Kidney (tissue), 14 donors: ENCODE measurements around the gene PLEKHA6. TPM values are rescaled to one million over a fixed set of nuclear protein-coding genes. Genes with fewer than 3 reads are reported as not detected.

Experiments used
- DNase-seq, 5 donors: peaks; one replicate each; pipeline ENCODE4 v3.0.0-alpha.2; 2013 to 2020
- FAIRE-seq: peaks from 2 replicates; lab custom pipeline; 2012; peaks lifted over from hg19 to GRCh38; lab: Jason Lieb, UNC
- H3K27ac ChIP-seq, 2 donors: one replicate each; pipeline ENCODE4 v1.7.0; 2013; ENCODE audit warnings: low read depth in 2 of 2, low read length in 2 of 2, inconsistent platforms in 1 of 2
- H3K27me3 ChIP-seq: one replicate; pipeline ENCODE4 v1.7.1; 2013; ENCODE audit warnings: low read length, inconsistent platforms; ENCODE audit not compliant: control insufficient read depth, insufficient read depth
- H3K36me3 ChIP-seq, 3 donors: one replicate each; pipeline versions ENCODE4 v1.7.0 to v1.7.1; 2013; ENCODE audit warnings: low read length in 3 of 3, control low read depth in 1 of 3, inconsistent platforms in 1 of 3; ENCODE audit not compliant: insufficient read depth in 3 of 3, control insufficient read depth in 2 of 3
- H3K4me1 ChIP-seq, 3 donors: one replicate each; pipeline versions ENCODE4 v1.7.0 to v1.7.1; 2013; ENCODE audit warnings: low read length in 3 of 3, inconsistent platforms in 1 of 3, low read depth in 1 of 3; ENCODE audit not compliant: control insufficient read depth in 2 of 3, insufficient read depth in 2 of 3
- H3K4me3 ChIP-seq, 3 donors: one replicate each; pipeline versions ENCODE4 v1.7.0 to v1.8.1; 2013; ENCODE audit warnings: low read length in 3 of 3, control low read depth in 1 of 3, inconsistent platforms in 1 of 3
- H3K9ac ChIP-seq, 3 donors: one replicate each; pipeline versions ENCODE4 v1.7.0 to v1.7.1; 2013; ENCODE audit warnings: low read length in 3 of 3, control low read depth in 1 of 3, inconsistent platforms in 1 of 3
- H3K9me3 ChIP-seq, 3 donors: one replicate each; pipeline versions ENCODE4 v1.7.0 to v1.7.1; 2013; ENCODE audit warnings: low read length in 3 of 3, control low read depth in 1 of 3, inconsistent platforms in 1 of 3; ENCODE audit not compliant: control insufficient read depth in 2 of 3, insufficient read depth in 1 of 3
- intact Hi-C: fragments of 100-400 bp; cut with DNase I; formaldehyde crosslinking; loops from one replicate; pipeline ENCODE4 v1.11.1; 2022
- polyA plus RNA-seq: library from polyadenylated mRNA; stranded (reverse); fragments of 350-450 nt; fragmentation: Illumina TruSeq; extraction: RNeasy Lipid Tissue Mini Kit (QIAGEN cat#74804); gene quantifications from one replicate; pipeline ENCODE4 v1.2.3, GENCODE V29; 2014; ENCODE audit warnings: low read depth, low replicate concordance; ENCODE audit not compliant: insufficient read depth
- total RNA-seq: library from RNA; stranded (reverse); fragmentation: NEBNext Ultra II Directional; extraction: Animal tissue kit (Norgen Biotek cat#: 25700); gene quantifications from one replicate; pipeline ENCODE4 v1.2.1, GENCODE V29; 2021
- TF ChIP-seq, protein P1 (sequence below): IDR thresholded peaks from 3 replicates; pipeline ENCODE4 v1.5.1; 2012; ENCODE audit warnings: mild to moderate bottlenecking, moderate library complexity, borderline replicate concordance; ENCODE audit not compliant: insufficient read depth; ENCODE audit errors: extremely low read depth
- donor health status: control.
- donor health status: control.
- donor health status: control.
- donor health status: control.
- donor health status: control.
- donor health status: DM: yes; HTN: yes; CAD: no.
- donor health status: Normal renal cell carcinoma (clear cell type).

The PLEKHA6 gene
- total and polyA plus RNA-seq, 2 donors from 2014 or later: 17.5 to 65.1 TPM

DNA sequence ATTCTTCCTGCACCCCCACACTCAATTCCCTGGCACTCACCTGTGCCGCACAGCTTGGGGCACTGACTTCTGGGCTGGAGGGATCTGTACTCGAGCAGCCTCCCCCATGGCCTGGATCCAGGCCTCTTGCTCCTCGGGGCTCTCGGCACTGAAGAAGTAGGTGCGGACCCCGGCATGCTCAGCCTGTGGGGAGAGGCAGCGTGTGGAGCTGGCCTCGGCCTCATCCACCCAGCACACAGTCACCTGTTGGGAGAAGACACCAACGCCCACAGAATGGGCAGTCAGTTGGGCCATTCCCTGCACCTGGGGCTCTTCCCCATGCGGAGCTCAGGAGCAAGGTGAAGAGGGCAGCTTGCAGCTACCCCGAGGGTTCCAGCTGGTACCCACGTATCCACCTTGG is 98.5 kb downstream of the PLEKHA6 start:
- Histone ChIP-seq H3K27me3 (no peaks in the 10 kb centered on the region), H3K4me3 (no peak overlapping the region), H3K36me3 (peaks cover 2 to 49% (median 21%) of the 10 kb centered on the region in 3 donors), H3K4me1 (peaks cover 0 to 39% (median 37%) of the 10 kb centered on the region in 3 donors), H3K9ac (no peak overlapping the region), H3K27ac (no peak overlapping the region), H3K9me3 (no peaks in the 10 kb centered on the region)
- TF ChIP-seq, protein P1, sequence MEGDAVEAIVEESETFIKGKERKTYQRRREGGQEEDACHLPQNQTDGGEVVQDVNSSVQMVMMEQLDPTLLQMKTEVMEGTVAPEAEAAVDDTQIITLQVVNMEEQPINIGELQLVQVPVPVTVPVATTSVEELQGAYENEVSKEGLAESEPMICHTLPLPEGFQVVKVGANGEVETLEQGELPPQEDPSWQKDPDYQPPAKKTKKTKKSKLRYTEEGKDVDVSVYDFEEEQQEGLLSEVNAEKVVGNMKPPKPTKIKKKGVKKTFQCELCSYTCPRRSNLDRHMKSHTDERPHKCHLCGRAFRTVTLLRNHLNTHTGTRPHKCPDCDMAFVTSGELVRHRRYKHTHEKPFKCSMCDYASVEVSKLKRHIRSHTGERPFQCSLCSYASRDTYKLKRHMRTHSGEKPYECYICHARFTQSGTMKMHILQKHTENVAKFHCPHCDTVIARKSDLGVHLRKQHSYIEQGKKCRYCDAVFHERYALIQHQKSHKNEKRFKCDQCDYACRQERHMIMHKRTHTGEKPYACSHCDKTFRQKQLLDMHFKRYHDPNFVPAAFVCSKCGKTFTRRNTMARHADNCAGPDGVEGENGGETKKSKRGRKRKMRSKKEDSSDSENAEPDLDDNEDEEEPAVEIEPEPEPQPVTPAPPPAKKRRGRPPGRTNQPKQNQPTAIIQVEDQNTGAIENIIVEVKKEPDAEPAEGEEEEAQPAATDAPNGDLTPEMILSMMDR: no peak
- no peak for FAIRE-seq
- intact Hi-C loops: no loop called here
- DNase-seq: peak in 1 of 5 donors; percentile 67

- Histone ChIP-seq H3K27ac (no peak overlapping the region), H3K4me1 (peaks cover 0 to 36% (median 33%) of the 10 kb centered on the region in 3 donors), H3K27me3 (no peaks in the 10 kb centered on the region), H3K4me3 (no peak overlapping the region), H3K9me3 (no peaks in the 10 kb centered on the region), H3K9ac (no peak overlapping the region), H3K36me3 (peaks cover 2 to 44% (median 22%) of the 10 kb centered on the region in 3 donors)
- DNase-seq: no peak
- TF ChIP-seq, protein P1: no peak
- intact Hi-C loops: no loop called here
- FAIRE-seq: no peak
Observed at GRCh38 chr1:204260601-204261197, 99.0 kb downstream of the PLEKHA6 start.

GRCh38 chr1:204259782-204260181 is 99.9 kb downstream of the PLEKHA6 start:
- peak overlapping the region in 1 of 2 donors; percentile 38 for H3K27ac ChIP-seq

More at GRCh38 chr1:204259782-204260181, 99.9 kb downstream of the PLEKHA6 start:
- Histone ChIP-seq H3K4me1 (peaks cover 0 to 33% (median 28%) of the 10 kb centered on the region in 3 donors), H3K36me3 (peaks cover 0 to 46% (median 19%) of the 10 kb centered on the region in 3 donors), H3K9ac (no peak overlapping the region), H3K4me3 (no peak overlapping the region), H3K27me3 (no peaks in the 10 kb centered on the region), H3K9me3 (no peaks in the 10 kb centered on the region)
- no peak for FAIRE-seq
- no peak for DNase-seq
- TF ChIP-seq, protein P1: no peak
- intact Hi-C loops: no loop called here
